Measurements from ENCODE around the gene L3MBTL4.

DNA sequence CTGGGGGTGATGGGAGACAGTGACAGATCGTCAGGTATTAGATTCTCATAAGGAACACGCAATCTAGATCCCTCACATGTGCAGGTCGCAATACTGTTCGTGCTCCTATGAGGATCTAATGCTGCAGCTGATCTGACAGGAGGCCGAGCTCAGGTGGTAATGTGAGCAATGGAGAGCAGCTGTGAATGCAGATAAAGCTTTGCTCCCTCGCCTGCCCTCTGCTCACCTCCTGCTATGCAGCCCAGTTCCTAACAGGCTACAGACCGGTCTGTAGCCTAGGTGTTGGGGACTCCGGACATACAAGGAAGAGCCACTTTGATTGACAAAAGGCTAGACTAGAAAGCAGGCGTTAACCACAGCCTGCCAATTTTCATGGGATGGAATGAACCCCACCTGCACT is 335.8 kb downstream of the L3MBTL4 start:
- TF ChIP-seq POLR2A (IDR thresholded peaks at IDR 0.05), result no peak
- TF ChIP-seq, protein P1, sequence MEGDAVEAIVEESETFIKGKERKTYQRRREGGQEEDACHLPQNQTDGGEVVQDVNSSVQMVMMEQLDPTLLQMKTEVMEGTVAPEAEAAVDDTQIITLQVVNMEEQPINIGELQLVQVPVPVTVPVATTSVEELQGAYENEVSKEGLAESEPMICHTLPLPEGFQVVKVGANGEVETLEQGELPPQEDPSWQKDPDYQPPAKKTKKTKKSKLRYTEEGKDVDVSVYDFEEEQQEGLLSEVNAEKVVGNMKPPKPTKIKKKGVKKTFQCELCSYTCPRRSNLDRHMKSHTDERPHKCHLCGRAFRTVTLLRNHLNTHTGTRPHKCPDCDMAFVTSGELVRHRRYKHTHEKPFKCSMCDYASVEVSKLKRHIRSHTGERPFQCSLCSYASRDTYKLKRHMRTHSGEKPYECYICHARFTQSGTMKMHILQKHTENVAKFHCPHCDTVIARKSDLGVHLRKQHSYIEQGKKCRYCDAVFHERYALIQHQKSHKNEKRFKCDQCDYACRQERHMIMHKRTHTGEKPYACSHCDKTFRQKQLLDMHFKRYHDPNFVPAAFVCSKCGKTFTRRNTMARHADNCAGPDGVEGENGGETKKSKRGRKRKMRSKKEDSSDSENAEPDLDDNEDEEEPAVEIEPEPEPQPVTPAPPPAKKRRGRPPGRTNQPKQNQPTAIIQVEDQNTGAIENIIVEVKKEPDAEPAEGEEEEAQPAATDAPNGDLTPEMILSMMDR (IDR thresholded peaks at IDR 0.05), result no peak
